ENCODE data around the gene KCNQ1.

GRCh38 chr11:2807801-2808241 lies 363.0 kb downstream of the KCNQ1 start:
- TF ChIP-seq HMGN3 (IDR thresholded peaks at IDR 0.05; ENCODE audit: borderline replicate concordance, extremely low read depth, insufficient read length, low read depth, low read length) (no peak), U2AF2 (optimal IDR thresholded peaks at IDR 0.05; ENCODE audit: low read depth, low read length) (no peak), EP300 (IDR thresholded peaks at IDR 0.05; ENCODE audit: low read length) (no peak), ZNF239 (CRISPR knock-in tag; IDR thresholded peaks at IDR 0.05) (no peak), ATF3 (IDR thresholded peaks at IDR 0.05) (no peak), ATF3 (CRISPR knock-in tag; conservative IDR thresholded peaks at IDR 0.05) (no peak), BDP1 (IDR thresholded peaks at IDR 0.05; ENCODE audit: insufficient read depth, insufficient read length) (no peak), CTBP1 (IDR thresholded peaks at IDR 0.05; ENCODE audit: borderline replicate concordance) (no peak), C11orf30 (IDR thresholded peaks at IDR 0.05; ENCODE audit: low read depth) (no peak)
